Gastroesophageal sphincter (tissue), 3 donors: ENCODE measurements around the gene SFSWAP.

Experiments
- POLR2A ChIP-seq, 2 donors: fragments of 450-650 bp; IDR thresholded peaks; one replicate each; pipeline ENCODE4 v1.6.1; 2017; ENCODE audit warnings: antibody characterized with exemption in 2 of 2, mild to moderate bottlenecking in 2 of 2, moderate library complexity in 1 of 2
- POLR2AphosphoS5 ChIP-seq: sonication (generic); formaldehyde crosslinking; IDR thresholded peaks from one replicate; pipeline ENCODE4 v1.6.1; 2017; ENCODE audit warnings: antibody characterized with exemption
- TF ChIP-seq, protein P1 (sequence below), 4 experiments: fragments of 200-600 bp in 2 of 4; fragments of 450-650 bp in 2 of 4; sonication (generic) in 1 of 4; IDR thresholded peaks; one replicate each; pipeline ENCODE4 v1.5.1; 2017 to 2019; ENCODE audit warnings: antibody characterized with exemption in 4 of 4, mild to moderate bottlenecking in 2 of 4, moderate library complexity in 2 of 4

DNA sequence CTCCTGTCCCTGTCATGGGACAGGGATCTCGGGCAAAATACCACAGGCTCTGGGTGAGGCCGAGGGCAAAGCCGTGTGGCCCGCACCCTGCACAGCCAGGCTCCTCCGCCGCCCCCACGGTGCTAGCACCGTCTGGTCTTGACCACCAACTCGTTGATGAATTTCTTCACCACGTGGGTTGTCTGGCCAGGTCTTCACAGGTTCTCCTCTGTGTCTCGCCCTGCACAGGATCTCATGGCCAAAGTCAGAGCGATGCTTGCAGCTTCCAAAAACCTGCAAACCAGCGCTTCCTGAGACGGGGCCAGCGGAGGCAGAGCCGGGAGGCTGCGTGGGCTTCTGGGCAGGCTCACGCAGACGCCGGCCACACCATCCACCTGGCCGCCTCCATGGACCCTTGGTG lies 88.3 kb downstream of the SFSWAP start:
- TF ChIP-seq, protein P1, sequence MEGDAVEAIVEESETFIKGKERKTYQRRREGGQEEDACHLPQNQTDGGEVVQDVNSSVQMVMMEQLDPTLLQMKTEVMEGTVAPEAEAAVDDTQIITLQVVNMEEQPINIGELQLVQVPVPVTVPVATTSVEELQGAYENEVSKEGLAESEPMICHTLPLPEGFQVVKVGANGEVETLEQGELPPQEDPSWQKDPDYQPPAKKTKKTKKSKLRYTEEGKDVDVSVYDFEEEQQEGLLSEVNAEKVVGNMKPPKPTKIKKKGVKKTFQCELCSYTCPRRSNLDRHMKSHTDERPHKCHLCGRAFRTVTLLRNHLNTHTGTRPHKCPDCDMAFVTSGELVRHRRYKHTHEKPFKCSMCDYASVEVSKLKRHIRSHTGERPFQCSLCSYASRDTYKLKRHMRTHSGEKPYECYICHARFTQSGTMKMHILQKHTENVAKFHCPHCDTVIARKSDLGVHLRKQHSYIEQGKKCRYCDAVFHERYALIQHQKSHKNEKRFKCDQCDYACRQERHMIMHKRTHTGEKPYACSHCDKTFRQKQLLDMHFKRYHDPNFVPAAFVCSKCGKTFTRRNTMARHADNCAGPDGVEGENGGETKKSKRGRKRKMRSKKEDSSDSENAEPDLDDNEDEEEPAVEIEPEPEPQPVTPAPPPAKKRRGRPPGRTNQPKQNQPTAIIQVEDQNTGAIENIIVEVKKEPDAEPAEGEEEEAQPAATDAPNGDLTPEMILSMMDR (IDR thresholded peaks at IDR 0.05): no peak
- TF ChIP-seq POLR2AphosphoS5 (no peak), POLR2A (IDR thresholded peaks at IDR 0.05) (no peak)
